IMR-90 (cell line): Measurements from ENCODE around the gene GPHA2. TPM values are rescaled to one million over a fixed set of nuclear protein-coding genes. Genes with fewer than 3 reads are reported as not detected.

Experiments used
- ATAC-seq: fragments of 200-7000 bp; cut with Tn5 transposase; 2 replicates; pipeline ENCODE4 v1.9.1; 2020; ENCODE audit warnings: low read depth, mild to moderate bottlenecking, moderate library complexity
- BruUV-seq: library from RNA; stranded (reverse); fragments of 400-500 nt; replicated peaks from 2 replicates; lab custom pipeline; 2021; lab: Mats Ljungman, UMichigan
- CTCF ChIA-PET: fragments of 300-600 bp; formaldehyde crosslinking; extraction: SDS; loops from one replicate; lab custom pipeline; 2021; ENCODE audit warnings: antibody characterized with exemption; lab: Yijun Ruan, JAX
- POLR2A ChIA-PET: fragments of 300-600 bp; sonication (Branson Sonifier 250); formaldehyde crosslinking; loops from one replicate; lab custom pipeline; 2022; ENCODE audit warnings: antibody characterized with exemption; ENCODE audit not compliant: unreplicated experiment; lab: Charles Lee
- DNase-seq: peaks from one replicate; pipeline ENCODE4 v3.0.0; 2013
- H2AFZ ChIP-seq: replicated peaks from 2 replicates; pipeline ENCODE3; 2013; ENCODE audit warnings: low read length, mild to moderate bottlenecking; ENCODE audit not compliant: poor library complexity
- H2AK5ac ChIP-seq: 2 replicates; pipeline ENCODE4 v1.6.1; 2013; ENCODE audit warnings: low read depth, low read length, inconsistent platforms
- H2AK9ac ChIP-seq: replicated peaks from 2 replicates; pipeline ENCODE3; 2013; ENCODE audit warnings: mild to moderate bottlenecking, low read depth, low read length, moderate library complexity; ENCODE audit not compliant: poor library complexity
- H2BK120ac ChIP-seq: 2 replicates; pipeline ENCODE4 v1.6.1; 2013; ENCODE audit warnings: low read depth, low read length, inconsistent platforms
- H2BK15ac ChIP-seq: 3 replicates; pipeline ENCODE4 v1.6.1; 2013; ENCODE audit warnings: low read depth, low read length, inconsistent platforms
- H2BK20ac ChIP-seq: 2 replicates; pipeline ENCODE4 v1.6.1; 2013; ENCODE audit warnings: low read depth, mild to moderate bottlenecking, inconsistent platforms, low read length, moderate library complexity
- H2BK5ac ChIP-seq: 2 replicates; pipeline ENCODE4 v1.6.1; 2013; ENCODE audit warnings: mild to moderate bottlenecking, low read depth, low read length, inconsistent platforms; ENCODE audit not compliant: poor library complexity, severe bottlenecking
- H3K14ac ChIP-seq: replicated peaks from 2 replicates; pipeline ENCODE4 v1.6.1; 2013; ENCODE audit warnings: low read depth, low read length, inconsistent platforms
- H3K18ac ChIP-seq: 2 replicates; pipeline ENCODE4 v1.6.1; 2013; ENCODE audit warnings: low read depth, low read length, control low read depth
- H3K23ac ChIP-seq: 2 replicates; pipeline ENCODE4 v1.6.1; 2013; ENCODE audit warnings: low read depth, low read length, inconsistent platforms
- H3K27ac ChIP-seq: 2 replicates; pipeline ENCODE4 v1.5.1; 2013; ENCODE audit warnings: mild to moderate bottlenecking, control low read depth, low read length; ENCODE audit not compliant: insufficient read depth
- H3K27me3 ChIP-seq: 2 replicates; pipeline ENCODE4 v1.6.1; 2013; ENCODE audit warnings: low read length; ENCODE audit not compliant: control insufficient read depth, insufficient read depth
- H3K36me3 ChIP-seq: 2 replicates; pipeline ENCODE4 v1.6.1; 2013; ENCODE audit warnings: low read length, mixed read lengths; ENCODE audit not compliant: control insufficient read depth, insufficient read depth
- H3K4ac ChIP-seq: 2 replicates; pipeline ENCODE4 v1.6.1; 2013; ENCODE audit warnings: low read depth, low read length, inconsistent platforms
- H3K4me1 ChIP-seq: 2 replicates; pipeline ENCODE4 v1.6.1; 2013; ENCODE audit warnings: low read length, mixed read lengths; ENCODE audit not compliant: control insufficient read depth, insufficient read depth
- H3K4me2 ChIP-seq: 2 replicates; pipeline ENCODE4 v1.6.1; 2013; ENCODE audit warnings: low read depth, mild to moderate bottlenecking, control low read depth, low read length, moderate library complexity
- H3K4me3 ChIP-seq: 2 replicates; pipeline ENCODE4 v1.5.1; 2013; ENCODE audit warnings: low read depth, mild to moderate bottlenecking, control low read depth, low read length, moderate library complexity; ENCODE audit not compliant: insufficient read depth
- H3K56ac ChIP-seq: 2 replicates; pipeline ENCODE4 v1.6.1; 2013; ENCODE audit warnings: low read length, inconsistent platforms; ENCODE audit not compliant: insufficient read depth; ENCODE audit errors: extremely low read depth
- H3K79me1 ChIP-seq, 2 experiments: 2 replicates each; pipeline ENCODE4 v1.6.1; 2013; ENCODE audit warnings: low read length in 2 of 2, inconsistent platforms in 1 of 2, low read depth in 1 of 2
- H3K9ac ChIP-seq: 2 replicates; pipeline ENCODE4 v1.6.1; 2013; ENCODE audit warnings: low read depth, low read length, control low read depth
- H3K9me1 ChIP-seq: 2 replicates; pipeline ENCODE4 v1.6.1; 2013; ENCODE audit warnings: low read length, inconsistent platforms; ENCODE audit not compliant: insufficient read depth
- H3K9me3 ChIP-seq: 2 replicates; pipeline ENCODE4 v1.6.1; 2013; ENCODE audit warnings: low read length; ENCODE audit not compliant: control insufficient read depth, insufficient read depth
- H4K20me1 ChIP-seq: 2 replicates; pipeline ENCODE4 v1.6.1; 2013; ENCODE audit warnings: low read length, inconsistent platforms; ENCODE audit not compliant: insufficient read depth
- H4K5ac ChIP-seq: 2 replicates; pipeline ENCODE4 v1.6.1; 2013; ENCODE audit warnings: mild to moderate bottlenecking, low read depth, low read length, control low read depth
- H4K8ac ChIP-seq, 2 experiments: 2 replicates each; pipeline ENCODE4 v1.6.1; 2013; ENCODE audit warnings: low read depth in 2 of 2, low read length in 2 of 2, control low read depth in 1 of 2, inconsistent platforms in 1 of 2
- H4K91ac ChIP-seq: 2 replicates; pipeline ENCODE4 v1.6.1; 2013; ENCODE audit warnings: low read depth, low read length, inconsistent platforms; ENCODE audit not compliant: insufficient read depth
- BHLHE40 ChIP-seq: fragments of 150-350 bp; IDR thresholded peaks from 2 replicates; pipeline ENCODE4 v1.6.1; 2016; ENCODE audit warnings: mild to moderate bottlenecking, low read depth, low read length
- CEBPB ChIP-seq: IDR thresholded peaks from 2 replicates; pipeline ENCODE4 v1.6.1; 2012; ENCODE audit warnings: low read depth, low read length, improper control_type of control experiment
- CHD1 ChIP-seq: IDR thresholded peaks from 2 replicates; pipeline ENCODE4 v1.6.1; 2012; ENCODE audit warnings: low read depth, low read length, improper control_type of control experiment
- FOS ChIP-seq: fragments of 150-350 bp; IDR thresholded peaks from 2 replicates; pipeline ENCODE4 v1.6.1; 2016; ENCODE audit warnings: low read depth, low read length
- MAFK ChIP-seq: IDR thresholded peaks from 2 replicates; pipeline ENCODE4 v1.6.1; 2012; ENCODE audit warnings: low read depth, low read length, improper control_type of control experiment
- MXI1 ChIP-seq: IDR thresholded peaks from 2 replicates; pipeline ENCODE4 v1.6.1; 2012; ENCODE audit warnings: low read depth, mild to moderate bottlenecking, low read length, moderate library complexity, borderline replicate concordance
- NFE2L2 ChIP-seq: fragments of 150-350 bp; IDR thresholded peaks from 2 replicates; pipeline ENCODE4 v1.6.1; 2016; ENCODE audit warnings: low read depth, mild to moderate bottlenecking, low read length
- POLR2A ChIP-seq: IDR thresholded peaks from 2 replicates; pipeline ENCODE4 v1.6.1; 2012; ENCODE audit warnings: mild to moderate bottlenecking, low read depth, low read length
- RAD21 ChIP-seq: IDR thresholded peaks from 2 replicates; pipeline ENCODE4 v1.6.1; 2012; ENCODE audit warnings: low read length, improper control_type of control experiment
- RCOR1 ChIP-seq: IDR thresholded peaks from 2 replicates; pipeline ENCODE4 v1.6.1; 2012; ENCODE audit warnings: mild to moderate bottlenecking, low read length, improper control_type of control experiment; ENCODE audit not compliant: insufficient replicate concordance
- SMC3 ChIP-seq: fragments of 150-350 bp; IDR thresholded peaks from 2 replicates; pipeline ENCODE4 v1.6.1; 2016; ENCODE audit warnings: low read depth, mild to moderate bottlenecking, antibody characterized with exemption, low read length, moderate library complexity
- WGBS, 2 experiments: methylation state at CpG; one replicate each; pipeline versions ENCODE4 v1.1.5 to v1.1.7; 2013; ENCODE audit warnings: missing lambda C conversion rate in 2 of 2; ENCODE audit not compliant: insufficient read length in 1 of 2; ENCODE audit errors: extremely low coverage in 2 of 2; 5-methylcytosine and 5-hydroxymethylcytosine counted together
- dilution Hi-C: fragments of 300-500 bp; cut with HindIII; formaldehyde crosslinking; loops from one replicate; pipeline ENCODE4 v1.14.3; 2018; ENCODE audit warnings: low sequenced_read_pairs; ENCODE audit not compliant: unreplicated experiment
- in situ Hi-C: fragments of 300-500 bp; cut with MboI; formaldehyde crosslinking; loops from 3 replicates; pipeline ENCODE4 v1.14.3; 2019; ENCODE audit warnings: low sequenced_read_pairs, inconsistent platforms, mixed read lengths
- intact Hi-C: fragments of 100-400 bp; cut with micrococcal nuclease; formaldehyde crosslinking; loops from 2 replicates; pipeline ENCODE4 v1.10.0; 2022
- polyA plus RNA-seq, 3 experiments: library from polyadenylated mRNA; depleted of rRNA; stranded (reverse); fragments of >200 nt; gene quantifications; 2 replicates each; pipeline ENCODE4 v1.2.3, GENCODE V29; 2012; ENCODE audit warnings: low replicate concordance in 1 of 3
- total RNA-seq: library from RNA; depleted of rRNA; stranded (reverse); fragments of >200 nt; gene quantifications from 2 replicates; pipeline ENCODE4 v1.2.3, GENCODE V29; 2012
- TF ChIP-seq, protein P1 (sequence below): fragments of 150-350 bp; IDR thresholded peaks from 2 replicates; pipeline ENCODE4 v1.6.1; 2017; ENCODE audit warnings: mild to moderate bottlenecking, antibody characterized with exemption, low read length, low read depth
- TF ChIP-seq, protein P2 (sequence below): fragments of 150-350 bp; IDR thresholded peaks from 2 replicates; pipeline ENCODE4 v1.6.1; 2016; ENCODE audit warnings: low read depth, mild to moderate bottlenecking, low read length, moderate library complexity, borderline replicate concordance
- TF ChIP-seq, protein P3 (sequence below): conservative IDR thresholded peaks from 2 replicates; pipeline ENCODE4 v1.5.1; 2012; ENCODE audit warnings: mild to moderate bottlenecking, low read depth, low read length, improper control_type of control experiment

Gene GPHA2
- total and polyA plus RNA-seq, 2 of the 4 experiments (the other 2 are of a cell fraction): not detected

DNA sequence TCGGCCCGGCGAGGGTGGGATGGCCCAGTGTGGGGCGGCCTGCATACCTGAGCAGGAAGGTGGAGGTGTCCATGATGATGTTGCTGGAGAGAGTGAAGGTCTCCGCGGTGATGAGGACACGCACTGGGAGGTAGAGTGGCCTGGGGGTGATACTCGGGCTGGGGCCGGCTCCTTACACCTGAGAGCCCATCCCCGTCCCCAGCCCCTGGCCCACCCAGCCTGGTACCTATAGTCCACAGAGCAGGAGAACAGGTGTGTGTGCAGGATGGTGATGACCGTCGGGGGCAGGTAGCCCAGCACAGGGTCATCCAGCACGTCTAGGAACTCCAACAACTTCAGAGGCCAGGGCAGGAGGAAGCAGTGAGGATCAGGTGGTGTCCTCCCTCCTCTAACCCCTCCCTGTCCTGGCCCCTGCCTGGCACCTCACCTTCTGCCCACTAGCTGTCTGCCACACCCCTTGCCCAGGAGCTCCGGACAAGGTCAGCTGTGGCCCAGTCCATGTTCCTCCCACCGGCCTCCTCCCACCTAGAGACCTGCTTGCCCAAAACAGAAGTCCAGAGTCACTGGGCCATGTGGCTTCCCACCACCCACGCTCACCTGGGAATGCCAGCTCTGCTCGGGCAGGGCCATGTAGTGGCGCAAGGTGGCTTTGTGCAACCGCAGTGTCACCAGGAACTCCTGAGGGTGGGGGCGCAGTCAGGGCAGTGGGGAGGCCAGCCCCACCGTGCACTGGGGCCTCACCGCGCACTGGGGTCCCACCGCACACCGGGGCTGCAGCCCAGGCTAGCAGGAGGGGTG lies 30.0 kb downstream of the GPHA2 start:
- WGBS, 2 experiments: 96% methylated on average over 8 of the region's 25 CpGs; no CpG with 5 or more reads in 1 of the 2 experiments
- ATAC-seq: no peak
- H4K5ac ChIP-seq: no peak overlapping the region
- H3K4me2 ChIP-seq: no peak overlapping the region
- H2AK9ac ChIP-seq: no peak overlapping the region
- H3K18ac ChIP-seq: no peak overlapping the region
- no peaks in the 10 kb centered on the region for H3K4me1 ChIP-seq
- H2AFZ ChIP-seq: no peak overlapping the region
- no peak for TF ChIP-seq BHLHE40
- no peak for TF ChIP-seq CHD1
- TF ChIP-seq, protein P1, sequence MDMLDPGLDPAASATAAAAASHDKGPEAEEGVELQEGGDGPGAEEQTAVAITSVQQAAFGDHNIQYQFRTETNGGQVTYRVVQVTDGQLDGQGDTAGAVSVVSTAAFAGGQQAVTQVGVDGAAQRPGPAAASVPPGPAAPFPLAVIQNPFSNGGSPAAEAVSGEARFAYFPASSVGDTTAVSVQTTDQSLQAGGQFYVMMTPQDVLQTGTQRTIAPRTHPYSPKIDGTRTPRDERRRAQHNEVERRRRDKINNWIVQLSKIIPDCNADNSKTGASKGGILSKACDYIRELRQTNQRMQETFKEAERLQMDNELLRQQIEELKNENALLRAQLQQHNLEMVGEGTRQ: no peak
- TF ChIP-seq, protein P2, sequence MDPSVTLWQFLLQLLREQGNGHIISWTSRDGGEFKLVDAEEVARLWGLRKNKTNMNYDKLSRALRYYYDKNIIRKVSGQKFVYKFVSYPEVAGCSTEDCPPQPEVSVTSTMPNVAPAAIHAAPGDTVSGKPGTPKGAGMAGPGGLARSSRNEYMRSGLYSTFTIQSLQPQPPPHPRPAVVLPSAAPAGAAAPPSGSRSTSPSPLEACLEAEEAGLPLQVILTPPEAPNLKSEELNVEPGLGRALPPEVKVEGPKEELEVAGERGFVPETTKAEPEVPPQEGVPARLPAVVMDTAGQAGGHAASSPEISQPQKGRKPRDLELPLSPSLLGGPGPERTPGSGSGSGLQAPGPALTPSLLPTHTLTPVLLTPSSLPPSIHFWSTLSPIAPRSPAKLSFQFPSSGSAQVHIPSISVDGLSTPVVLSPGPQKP: no peak
- no peak for TF ChIP-seq NFE2L2
- TF ChIP-seq, protein P3, sequence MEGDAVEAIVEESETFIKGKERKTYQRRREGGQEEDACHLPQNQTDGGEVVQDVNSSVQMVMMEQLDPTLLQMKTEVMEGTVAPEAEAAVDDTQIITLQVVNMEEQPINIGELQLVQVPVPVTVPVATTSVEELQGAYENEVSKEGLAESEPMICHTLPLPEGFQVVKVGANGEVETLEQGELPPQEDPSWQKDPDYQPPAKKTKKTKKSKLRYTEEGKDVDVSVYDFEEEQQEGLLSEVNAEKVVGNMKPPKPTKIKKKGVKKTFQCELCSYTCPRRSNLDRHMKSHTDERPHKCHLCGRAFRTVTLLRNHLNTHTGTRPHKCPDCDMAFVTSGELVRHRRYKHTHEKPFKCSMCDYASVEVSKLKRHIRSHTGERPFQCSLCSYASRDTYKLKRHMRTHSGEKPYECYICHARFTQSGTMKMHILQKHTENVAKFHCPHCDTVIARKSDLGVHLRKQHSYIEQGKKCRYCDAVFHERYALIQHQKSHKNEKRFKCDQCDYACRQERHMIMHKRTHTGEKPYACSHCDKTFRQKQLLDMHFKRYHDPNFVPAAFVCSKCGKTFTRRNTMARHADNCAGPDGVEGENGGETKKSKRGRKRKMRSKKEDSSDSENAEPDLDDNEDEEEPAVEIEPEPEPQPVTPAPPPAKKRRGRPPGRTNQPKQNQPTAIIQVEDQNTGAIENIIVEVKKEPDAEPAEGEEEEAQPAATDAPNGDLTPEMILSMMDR: no peak
- TF ChIP-seq MAFK: no peak
- TF ChIP-seq CEBPB: no peak
- no peak for TF ChIP-seq MXI1
- TF ChIP-seq SMC3: no peak
- TF ChIP-seq POLR2A: no peak
- TF ChIP-seq RCOR1: no peak
- no peak for TF ChIP-seq RAD21
- TF ChIP-seq FOS: no peak
- no peaks in the 10 kb centered on the region for H3K79me1 ChIP-seq
- dilution Hi-C loops (no loop called here), in situ Hi-C loops (no loop called here), intact Hi-C loops (no loop called here)
- no peak for DNase-seq
- H4K8ac ChIP-seq: no peak overlapping the region
- no peak overlapping the region for H2BK5ac ChIP-seq
- no peak overlapping the region for H3K4ac ChIP-seq
- CTCF ChIA-PET: no interaction called here
- no TSS peak for BruUV-seq
- H3K36me3 ChIP-seq: peaks cover 74% of the 10 kb centered on the region
- H2BK15ac ChIP-seq: no peak overlapping the region
- H4K91ac ChIP-seq: no peak overlapping the region
- no peaks in the 10 kb centered on the region for H3K27me3 ChIP-seq
- H2BK120ac ChIP-seq: no peak overlapping the region
- no peak overlapping the region for H2AK5ac ChIP-seq
- no peak overlapping the region for H3K9ac ChIP-seq
- H3K27ac ChIP-seq: no peak overlapping the region
- H3K9me1 ChIP-seq: no peaks in the 10 kb centered on the region
- no peak overlapping the region for H3K4me3 ChIP-seq
- H3K56ac ChIP-seq: no peak overlapping the region
- no peak overlapping the region for H3K23ac ChIP-seq
- no peaks in the 10 kb centered on the region for H4K20me1 ChIP-seq
- POLR2A ChIA-PET: no interaction called here
- H3K14ac ChIP-seq: no peak overlapping the region
- no peaks in the 10 kb centered on the region for H3K9me3 ChIP-seq
- no peak overlapping the region for H2BK20ac ChIP-seq
